ENCODE measurements around the gene CXCR5. TPM values are rescaled to one million over a fixed set of nuclear protein-coding genes. Genes with fewer than 3 reads are reported as not detected.

The CXCR5 gene
- total RNA-seq, 1 experiment from 2014 or later: not detected

GRCh38 chr11:118924591-118925585 lies 41.2 kb downstream of the CXCR5 start:
- no peak for DNase-seq (ENCODE audit: low read depth)

- DNase-seq (ENCODE audit: low read depth): no peak
These were observed 43.9 kb downstream of the CXCR5 start for GRCh38 chr11:118927554-118928100.

- DNase-seq (ENCODE audit: low read depth): peak; percentile 90
These were observed 44.6 kb downstream of the CXCR5 start for GRCh38 chr11:118928101-118928869.

- no peak for DNase-seq (ENCODE audit: low read depth)
These were observed 45.3 kb downstream of the CXCR5 start for GRCh38 chr11:118928870-118929500.

- peak; percentile 75 for DNase-seq (ENCODE audit: low read depth)
These were observed 45.9 kb downstream of the CXCR5 start for GRCh38 chr11:118929501-118930093.

- peak; percentile 62 for DNase-seq (ENCODE audit: low read depth)
These were observed 46.5 kb downstream of the CXCR5 start for GRCh38 chr11:118930094-118930712.

GRCh38 chr11:118931571-118931970 lies 47.9 kb downstream of the CXCR5 start:
- DNase-seq (ENCODE audit: low read depth): no peak

- no peak for DNase-seq (ENCODE audit: low read depth)
These were observed 49.8 kb downstream of the CXCR5 start for GRCh38 chr11:118933486-118933885.

- DNase-seq (ENCODE audit: low read depth): no peak
These were observed 51.7 kb downstream of the CXCR5 start for GRCh38 chr11:118935376-118935775.

GRCh38 chr11:118938491-118939403 lies 55.1 kb downstream of the CXCR5 start:
- peak; percentile 63 for DNase-seq (ENCODE audit: low read depth)

GRCh38 chr11:118939404-118939915 lies 55.8 kb downstream of the CXCR5 start:
- no peak for DNase-seq (ENCODE audit: low read depth)

GRCh38 chr11:118939953-118940598 lies 56.4 kb downstream of the CXCR5 start:
- no peak for DNase-seq (ENCODE audit: low read depth)

GRCh38 chr11:118947091-118947490 lies 63.4 kb downstream of the CXCR5 start:
- DNase-seq (ENCODE audit: low read depth): no peak

Other genes starting within 250 kb of the CXCR5 start
- gene TREH, start 204.2 kb upstream of the CXCR5 start, total RNA-seq (2014; rRNA removed): not detected in 2 replicates
- gene DDX6, start 92.7 kb upstream of the CXCR5 start, total RNA-seq (2014; rRNA removed): 71.0 and 86.1 TPM in 2 replicates
- 7.4 and 10.3 TPM in 2 replicates for gene BCL9L, start 42.0 kb downstream of the CXCR5 start, total RNA-seq (2014; rRNA removed)
- not detected in 2 replicates for gene UPK2, start 72.4 kb downstream of the CXCR5 start, total RNA-seq (2014; rRNA removed)
- not detected in 2 replicates for gene FOXR1, start 87.9 kb downstream of the CXCR5 start, total RNA-seq (2014; rRNA removed)
- 15.3 and 20.1 TPM in 2 replicates for gene CENATAC, start 114.2 kb downstream of the CXCR5 start, total RNA-seq (2014; rRNA removed)
- 627 and 1,078 TPM in 2 replicates for gene RPS25, start 134.5 kb downstream of the CXCR5 start, total RNA-seq (2014; rRNA removed)
- 72.8 and 82.6 TPM in 2 replicates for gene TRAPPC4, start 134.9 kb downstream of the CXCR5 start, total RNA-seq (2014; rRNA removed)
- gene SLC37A4, start 147.0 kb downstream of the CXCR5 start, total RNA-seq (2014; rRNA removed): 16.4 and 21.5 TPM in 2 replicates
- 96.4 and 124 TPM in 2 replicates for gene HYOU1, start 173.3 kb downstream of the CXCR5 start, total RNA-seq (2014; rRNA removed)
- gene VPS11, start 183.9 kb downstream of the CXCR5 start, total RNA-seq (2014; rRNA removed): 22.3 and 25.1 TPM in 2 replicates
- 10.4 and 13.4 TPM in 2 replicates for gene HMBS, start 201.0 kb downstream of the CXCR5 start, total RNA-seq (2014; rRNA removed)
- 38.9 and 51.5 TPM in 2 replicates for gene DPAGT1, start 218.0 kb downstream of the CXCR5 start, total RNA-seq (2014; rRNA removed)
- gene C2CD2L, start 223.5 kb downstream of the CXCR5 start, total RNA-seq (2014; rRNA removed): 7.6 and 9.3 TPM in 2 replicates
- gene HINFP, start 237.7 kb downstream of the CXCR5 start, total RNA-seq (2014; rRNA removed): 9.0 and 11.1 TPM in 2 replicates